ENCODE results near the gene SLC66A3. TPM values are rescaled to one million over a fixed set of nuclear protein-coding genes. Genes with fewer than 3 reads are reported as not detected.
"Not testable (repeated sequence)": the region's sequence is repeated elsewhere in the genome, so short reads cannot be mapped to it uniquely, and the experiment has no call there.

Gene SLC66A3
- total RNA-seq, 2 donors from 2014 or later, result 8.4 to 11.9 TPM

- H3K9me3 Mint-ChIP-seq; H3K36me3 Mint-ChIP-seq (ENCODE audit: low read depth); H3K4me3 Mint-ChIP-seq; H3K27me3 Mint-ChIP-seq; H3K4me1 Mint-ChIP-seq; H3K27ac Mint-ChIP-seq; ATAC-seq (replicated peaks): not testable (repeated sequence)
Observed at GRCh38 chr2:11165046-11165445, 9.8 kb downstream of the SLC66A3 start.

- no peak for ATAC-seq (replicated peaks)
- no peak overlapping the region for H3K27ac Mint-ChIP-seq
- H3K4me3 Mint-ChIP-seq, result no peak overlapping the region
- peaks cover 8% of the 10 kb centered on the region for H3K36me3 Mint-ChIP-seq (ENCODE audit: low read depth)
- H3K27me3 Mint-ChIP-seq, result no peaks in the 10 kb centered on the region
- H3K9me3 Mint-ChIP-seq, result no peaks in the 10 kb centered on the region
- no peaks in the 10 kb centered on the region for H3K4me1 Mint-ChIP-seq
Observed at GRCh38 chr2:11166476-11166875, 11.2 kb downstream of the SLC66A3 start.

GRCh38 chr2:11168488-11168887 lies 13.2 kb downstream of the SLC66A3 start:
- no peak for ATAC-seq (replicated peaks)
- Mint-ChIP-seq H3K9me3 (no peaks in the 10 kb centered on the region), H3K36me3 (ENCODE audit: low read depth) (peaks cover 7% of the 10 kb centered on the region), H3K27me3 (no peaks in the 10 kb centered on the region), H3K27ac (no peak overlapping the region), H3K4me3 (no peak overlapping the region), H3K4me1 (no peaks in the 10 kb centered on the region)

- no peak overlapping the region for H3K4me3 Mint-ChIP-seq
Observed at GRCh38 chr2:11169333-11169732, 14.1 kb downstream of the SLC66A3 start.

GRCh38 chr2:11174222-11174621 lies 19.0 kb downstream of the SLC66A3 start:
- H3K36me3 Mint-ChIP-seq (ENCODE audit: low read depth), result peaks cover 9% of the 10 kb centered on the region
- no peak for ATAC-seq (replicated peaks)
- peaks cover 7% of the 10 kb centered on the region for H3K4me1 Mint-ChIP-seq
- no peak overlapping the region for H3K27ac Mint-ChIP-seq
- no peak overlapping the region for H3K4me3 Mint-ChIP-seq
- H3K9me3 Mint-ChIP-seq, result no peaks in the 10 kb centered on the region
- H3K27me3 Mint-ChIP-seq, result no peaks in the 10 kb centered on the region

More at GRCh38 chr2:11169333-11169732, 14.1 kb downstream of the SLC66A3 start:
- Mint-ChIP-seq H3K36me3 (ENCODE audit: low read depth) (no peaks in the 10 kb centered on the region), H3K4me1 (no peaks in the 10 kb centered on the region), H3K9me3 (no peaks in the 10 kb centered on the region), H3K27me3 (no peaks in the 10 kb centered on the region), H3K27ac (no peak overlapping the region)
- ATAC-seq (replicated peaks), result no peak

- Mint-ChIP-seq H3K4me1 (peaks cover 7% of the 10 kb centered on the region), H3K36me3 (ENCODE audit: low read depth) (peaks cover 13% of the 10 kb centered on the region), H3K27ac (peak overlapping the region; percentile 18), H3K9me3 (no peaks in the 10 kb centered on the region), H3K27me3 (no peaks in the 10 kb centered on the region), H3K4me3 (no peak overlapping the region)
- peak; percentile 12 for ATAC-seq (replicated peaks)
Observed at GRCh38 chr2:11175293-11175795, 20.1 kb downstream of the SLC66A3 start.

GRCh38 chr2:11177871-11178690 lies 22.8 kb downstream of the SLC66A3 start:
- Mint-ChIP-seq H3K4me3 (no peak overlapping the region), H3K9me3 (no peaks in the 10 kb centered on the region)
- ATAC-seq (replicated peaks), result no peak

GRCh38 chr2:11179196-11179595 lies 23.9 kb downstream of the SLC66A3 start:
- peaks cover 29% of the 10 kb centered on the region for H3K36me3 Mint-ChIP-seq (ENCODE audit: low read depth)
- peaks cover 7% of the 10 kb centered on the region for H3K4me1 Mint-ChIP-seq
- no peaks in the 10 kb centered on the region for H3K9me3 Mint-ChIP-seq
- no peaks in the 10 kb centered on the region for H3K27me3 Mint-ChIP-seq
- no peak overlapping the region for H3K4me3 Mint-ChIP-seq
- no peak for ATAC-seq (replicated peaks)
- no peak overlapping the region for H3K27ac Mint-ChIP-seq

More at GRCh38 chr2:11177871-11178690, 22.8 kb downstream of the SLC66A3 start:
- Mint-ChIP-seq H3K27ac (no peak overlapping the region), H3K4me1 (peaks cover 7% of the 10 kb centered on the region), H3K27me3 (no peaks in the 10 kb centered on the region), H3K36me3 (ENCODE audit: low read depth) (peaks cover 27% of the 10 kb centered on the region)

- H3K27me3 Mint-ChIP-seq, result no peaks in the 10 kb centered on the region
- no peak for ATAC-seq (replicated peaks)
- peaks cover 7% of the 10 kb centered on the region for H3K4me1 Mint-ChIP-seq
- no peaks in the 10 kb centered on the region for H3K9me3 Mint-ChIP-seq
- H3K36me3 Mint-ChIP-seq (ENCODE audit: low read depth), result peaks cover 34% of the 10 kb centered on the region
- H3K27ac Mint-ChIP-seq, result no peak overlapping the region
- no peak overlapping the region for H3K4me3 Mint-ChIP-seq
Observed at GRCh38 chr2:11179899-11180298, 24.6 kb downstream of the SLC66A3 start.

GRCh38 chr2:11180653-11181052 lies 25.4 kb downstream of the SLC66A3 start:
- no peaks in the 10 kb centered on the region for H3K9me3 Mint-ChIP-seq
- H3K27me3 Mint-ChIP-seq, result no peaks in the 10 kb centered on the region
- no peak for ATAC-seq (replicated peaks)
- H3K36me3 Mint-ChIP-seq (ENCODE audit: low read depth), result peaks cover 39% of the 10 kb centered on the region
- H3K27ac Mint-ChIP-seq, result no peak overlapping the region
- H3K4me1 Mint-ChIP-seq, result no peaks in the 10 kb centered on the region
- no peak overlapping the region for H3K4me3 Mint-ChIP-seq

GRCh38 chr2:11182951-11183350 lies 27.7 kb downstream of the SLC66A3 start:
- H3K27ac Mint-ChIP-seq, result no peak overlapping the region
- H3K4me3 Mint-ChIP-seq, result no peak overlapping the region
- peaks cover 47% of the 10 kb centered on the region for H3K36me3 Mint-ChIP-seq (ENCODE audit: low read depth)
- H3K4me1 Mint-ChIP-seq, result no peaks in the 10 kb centered on the region
- ATAC-seq (replicated peaks), result no peak
- no peaks in the 10 kb centered on the region for H3K9me3 Mint-ChIP-seq
- no peaks in the 10 kb centered on the region for H3K27me3 Mint-ChIP-seq

- Mint-ChIP-seq H3K4me1 (no peaks in the 10 kb centered on the region), H3K4me3 (no peak overlapping the region), H3K27me3 (no peaks in the 10 kb centered on the region), H3K9me3 (no peaks in the 10 kb centered on the region), H3K36me3 (ENCODE audit: low read depth) (peaks cover 57% of the 10 kb centered on the region), H3K27ac (no peak overlapping the region)
- ATAC-seq (replicated peaks), result no peak
Observed at GRCh38 chr2:11186145-11186544, 30.9 kb downstream of the SLC66A3 start.

GRCh38 chr2:11187083-11187619 lies 31.9 kb downstream of the SLC66A3 start:
- no peak overlapping the region for H3K4me3 Mint-ChIP-seq
- no peaks in the 10 kb centered on the region for H3K27me3 Mint-ChIP-seq
- no peak overlapping the region for H3K27ac Mint-ChIP-seq
- no peaks in the 10 kb centered on the region for H3K4me1 Mint-ChIP-seq
- no peak for ATAC-seq (replicated peaks)
- H3K36me3 Mint-ChIP-seq (ENCODE audit: low read depth), result peaks cover 61% of the 10 kb centered on the region
- no peaks in the 10 kb centered on the region for H3K9me3 Mint-ChIP-seq

GRCh38 chr2:11187731-11188130 lies 32.5 kb downstream of the SLC66A3 start:
- Mint-ChIP-seq H3K4me1 (no peaks in the 10 kb centered on the region), H3K27me3 (no peaks in the 10 kb centered on the region), H3K4me3 (no peak overlapping the region), H3K27ac (no peak overlapping the region), H3K9me3 (no peaks in the 10 kb centered on the region), H3K36me3 (ENCODE audit: low read depth) (peaks cover 61% of the 10 kb centered on the region)
- no peak for ATAC-seq (replicated peaks)

- Mint-ChIP-seq H3K9me3 (no peaks in the 10 kb centered on the region), H3K27me3 (no peaks in the 10 kb centered on the region), H3K4me3 (no peak overlapping the region), H3K27ac (no peak overlapping the region), H3K4me1 (no peaks in the 10 kb centered on the region), H3K36me3 (ENCODE audit: low read depth) (peaks cover 77% of the 10 kb centered on the region)
- ATAC-seq (replicated peaks), result no peak
Observed at GRCh38 chr2:11196246-11196645, 41.0 kb downstream of the SLC66A3 start.
